ENCODE results near the gene ATP5F1B. TPM values are rescaled to one million over a fixed set of nuclear protein-coding genes. Genes with fewer than 3 reads are reported as not detected.
A peak's percentile ranks its signal among the peaks of the same experiment; 100 is the strongest.

The ATP5F1B gene
- total RNA-seq, 1 donor from 2014 or later, result 3,068 TPM

GRCh38 chr12:56644654-56645053, 1.1 kb downstream of the ATP5F1B start:
- H3K4me1 ChIP-seq, result peaks cover 68% of the 10 kb centered on the region
- no peak for DNase-seq
- no peaks in the 10 kb centered on the region for H3K27me3 ChIP-seq (ENCODE audit: low read depth)
- TF ChIP-seq CTCF (IDR thresholded peaks at IDR 0.05; ENCODE audit: borderline replicate concordance), result no peak
- peaks cover 55% of the 10 kb centered on the region for H3K36me3 ChIP-seq
- no peaks in the 10 kb centered on the region for H3K9me3 ChIP-seq (replicated peaks)
- H3K27ac ChIP-seq (replicated peaks), result peak overlapping the region; percentile 96
- H3K4me3 ChIP-seq, result peak overlapping the region; percentile 87
- intact Hi-C loops (cut with micrococcal nuclease), result loop anchor here (10.0 kb wide), 1 partner anchor 80 kb away; the partner anchor contains the start of gene NACA

- H3K9me3 ChIP-seq (replicated peaks), result no peaks in the 10 kb centered on the region
- intact Hi-C loops (cut with micrococcal nuclease), result loop anchor here (10.0 kb wide), 1 partner anchor 84 kb away; the partner anchor contains the start of gene NACA
- H3K4me1 ChIP-seq, result peaks cover 89% of the 10 kb centered on the region
- H3K27me3 ChIP-seq (ENCODE audit: low read depth), result no peaks in the 10 kb centered on the region
- peak overlapping the region; percentile 33 for H3K27ac ChIP-seq (replicated peaks)
- TF ChIP-seq CTCF (IDR thresholded peaks at IDR 0.05; ENCODE audit: borderline replicate concordance), result no peak
- DNase-seq, result no peak
- peaks cover 80% of the 10 kb centered on the region for H3K36me3 ChIP-seq
- peak overlapping the region; percentile 1 for H3K4me3 ChIP-seq
These were observed 4.6 kb downstream of the ATP5F1B start for GRCh38 chr12:56641219-56641618.

DNA sequence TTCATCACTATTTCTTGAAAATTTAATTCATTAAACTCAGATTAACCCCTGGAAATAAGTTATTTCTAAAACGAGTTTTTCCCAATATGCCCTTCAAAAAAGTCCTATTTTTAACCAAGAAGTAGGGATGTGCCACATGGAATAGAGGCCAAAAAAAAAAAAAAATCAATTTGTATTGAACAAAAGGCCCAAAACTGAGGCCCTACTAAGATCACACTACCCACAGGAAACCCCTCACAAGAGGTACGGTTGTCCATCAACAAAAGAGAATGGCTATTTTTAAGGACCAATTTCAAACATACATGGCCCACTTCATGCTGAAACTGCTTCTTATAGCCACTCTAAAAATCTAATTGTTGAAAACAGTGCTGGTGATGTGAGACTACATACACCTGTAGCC, 8.2 kb downstream of the ATP5F1B start:
- H3K27ac ChIP-seq (replicated peaks), result peak overlapping the region; percentile 97
- H3K36me3 ChIP-seq, result peaks cover 55% of the 10 kb centered on the region
- no peak for DNase-seq
- H3K4me3 ChIP-seq, result peak overlapping the region; percentile 87
- no peaks in the 10 kb centered on the region for H3K27me3 ChIP-seq (ENCODE audit: low read depth)
- no peak for TF ChIP-seq CTCF (IDR thresholded peaks at IDR 0.05; ENCODE audit: borderline replicate concordance)
- H3K4me1 ChIP-seq, result peaks cover 92% of the 10 kb centered on the region
- H3K9me3 ChIP-seq (replicated peaks), result no peaks in the 10 kb centered on the region
- intact Hi-C loops (cut with micrococcal nuclease), result no loop called here

- Histone ChIP-seq H3K27me3 (ENCODE audit: low read depth) (no peaks in the 10 kb centered on the region), H3K4me1 (peaks cover 92% of the 10 kb centered on the region), H3K36me3 (peaks cover 47% of the 10 kb centered on the region), H3K27ac (replicated peaks) (peak overlapping the region; percentile 97), H3K9me3 (replicated peaks) (no peaks in the 10 kb centered on the region), H3K4me3 (peak overlapping the region; percentile 87)
- intact Hi-C loops (cut with micrococcal nuclease), result no loop called here
- peak; percentile 99 for DNase-seq
- TF ChIP-seq CTCF (IDR thresholded peaks at IDR 0.05; ENCODE audit: borderline replicate concordance), result peak; percentile 74
These were observed 8.9 kb downstream of the ATP5F1B start for GRCh38 chr12:56636675-56637540.

- intact Hi-C loops (cut with micrococcal nuclease), result no loop called here
- peaks cover 92% of the 10 kb centered on the region for H3K4me1 ChIP-seq
- H3K9me3 ChIP-seq (replicated peaks), result no peaks in the 10 kb centered on the region
- peak overlapping the region; percentile 87 for H3K4me3 ChIP-seq
- H3K27ac ChIP-seq (replicated peaks), result peak overlapping the region; percentile 97
- TF ChIP-seq CTCF (IDR thresholded peaks at IDR 0.05; ENCODE audit: borderline replicate concordance), result no peak
- H3K36me3 ChIP-seq, result peaks cover 39% of the 10 kb centered on the region
- H3K27me3 ChIP-seq (ENCODE audit: low read depth), result no peaks in the 10 kb centered on the region
- DNase-seq, result peak; percentile 92
These were observed 9.7 kb downstream of the ATP5F1B start for GRCh38 chr12:56635806-56636674.

All from left ventricle myocardium inferior (tissue), 1 donor.